A204.1 (cell line): ENCODE data around the gene ESYT1.

Experiments
- FAIRE-seq: peaks from 2 replicates; lab custom pipeline; 2012; peaks lifted over from hg19 to GRCh38; lab: Jason Lieb, UNC

Gene ESYT1, protein sequence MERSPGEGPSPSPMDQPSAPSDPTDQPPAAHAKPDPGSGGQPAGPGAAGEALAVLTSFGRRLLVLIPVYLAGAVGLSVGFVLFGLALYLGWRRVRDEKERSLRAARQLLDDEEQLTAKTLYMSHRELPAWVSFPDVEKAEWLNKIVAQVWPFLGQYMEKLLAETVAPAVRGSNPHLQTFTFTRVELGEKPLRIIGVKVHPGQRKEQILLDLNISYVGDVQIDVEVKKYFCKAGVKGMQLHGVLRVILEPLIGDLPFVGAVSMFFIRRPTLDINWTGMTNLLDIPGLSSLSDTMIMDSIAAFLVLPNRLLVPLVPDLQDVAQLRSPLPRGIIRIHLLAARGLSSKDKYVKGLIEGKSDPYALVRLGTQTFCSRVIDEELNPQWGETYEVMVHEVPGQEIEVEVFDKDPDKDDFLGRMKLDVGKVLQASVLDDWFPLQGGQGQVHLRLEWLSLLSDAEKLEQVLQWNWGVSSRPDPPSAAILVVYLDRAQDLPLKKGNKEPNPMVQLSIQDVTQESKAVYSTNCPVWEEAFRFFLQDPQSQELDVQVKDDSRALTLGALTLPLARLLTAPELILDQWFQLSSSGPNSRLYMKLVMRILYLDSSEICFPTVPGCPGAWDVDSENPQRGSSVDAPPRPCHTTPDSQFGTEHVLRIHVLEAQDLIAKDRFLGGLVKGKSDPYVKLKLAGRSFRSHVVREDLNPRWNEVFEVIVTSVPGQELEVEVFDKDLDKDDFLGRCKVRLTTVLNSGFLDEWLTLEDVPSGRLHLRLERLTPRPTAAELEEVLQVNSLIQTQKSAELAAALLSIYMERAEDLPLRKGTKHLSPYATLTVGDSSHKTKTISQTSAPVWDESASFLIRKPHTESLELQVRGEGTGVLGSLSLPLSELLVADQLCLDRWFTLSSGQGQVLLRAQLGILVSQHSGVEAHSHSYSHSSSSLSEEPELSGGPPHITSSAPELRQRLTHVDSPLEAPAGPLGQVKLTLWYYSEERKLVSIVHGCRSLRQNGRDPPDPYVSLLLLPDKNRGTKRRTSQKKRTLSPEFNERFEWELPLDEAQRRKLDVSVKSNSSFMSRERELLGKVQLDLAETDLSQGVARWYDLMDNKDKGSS

DNA sequence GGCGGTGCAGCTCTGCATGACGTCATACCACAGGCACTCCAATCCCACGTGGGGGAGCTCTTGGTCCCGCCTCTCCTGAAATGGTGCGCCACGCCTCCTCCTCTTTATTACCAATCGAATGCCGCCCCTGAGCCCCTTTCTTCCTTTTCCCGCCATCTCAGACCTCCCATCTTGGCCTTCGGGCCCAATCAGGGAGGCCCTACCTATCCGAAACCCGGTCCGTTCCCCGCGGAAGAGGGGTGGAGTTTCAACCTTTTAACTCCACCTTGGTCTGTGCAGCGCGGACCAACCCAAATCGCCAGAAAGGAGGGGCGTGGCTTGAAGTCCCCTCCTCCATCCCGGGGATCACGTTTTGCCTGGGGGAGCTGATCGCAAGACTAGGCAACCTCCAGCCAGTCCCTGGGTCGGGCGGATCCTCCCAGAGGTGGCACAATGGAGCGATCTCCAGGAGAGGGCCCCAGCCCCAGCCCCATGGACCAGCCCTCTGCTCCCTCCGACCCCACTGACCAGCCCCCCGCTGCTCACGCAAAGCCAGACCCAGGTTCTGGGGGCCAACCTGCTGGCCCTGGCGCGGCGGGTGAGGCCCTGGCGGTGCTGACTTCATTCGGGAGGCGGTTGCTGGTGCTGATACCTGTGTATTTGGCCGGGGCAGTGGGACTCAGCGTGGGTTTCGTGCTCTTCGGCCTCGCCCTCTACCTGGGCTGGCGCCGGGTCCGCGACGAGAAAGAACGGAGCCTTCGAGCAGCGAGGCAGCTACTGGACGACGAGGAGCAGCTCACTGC lies at the start of gene ESYT1:
TSS of gene ESYT1 (plus strand) at position 380 of the 782 bp plus-strand sequence. CDS start at position 433, 53 bp downstream.
- FAIRE-seq, result peak; percentile 99

DNA sequence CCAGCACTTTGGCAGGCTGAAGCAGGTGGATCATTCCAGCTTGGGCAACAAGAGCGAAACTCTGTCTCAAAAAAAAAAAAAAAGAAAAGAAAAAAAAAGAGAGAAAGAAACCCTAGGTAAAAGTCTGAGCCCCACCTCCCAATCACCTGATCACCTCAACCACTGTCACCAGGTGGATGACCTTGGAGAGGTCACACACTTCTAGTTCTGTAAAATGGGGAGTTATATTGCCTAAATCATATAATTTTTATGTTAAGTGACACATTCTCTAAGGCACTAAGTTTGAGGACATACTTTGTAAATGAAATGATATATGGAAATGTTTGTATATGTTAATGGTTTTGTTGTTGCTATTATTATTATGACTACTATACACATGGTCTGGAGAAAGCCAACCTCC lies 49.6 kb upstream of the ESYT1 start:
- no peak for FAIRE-seq

DNA sequence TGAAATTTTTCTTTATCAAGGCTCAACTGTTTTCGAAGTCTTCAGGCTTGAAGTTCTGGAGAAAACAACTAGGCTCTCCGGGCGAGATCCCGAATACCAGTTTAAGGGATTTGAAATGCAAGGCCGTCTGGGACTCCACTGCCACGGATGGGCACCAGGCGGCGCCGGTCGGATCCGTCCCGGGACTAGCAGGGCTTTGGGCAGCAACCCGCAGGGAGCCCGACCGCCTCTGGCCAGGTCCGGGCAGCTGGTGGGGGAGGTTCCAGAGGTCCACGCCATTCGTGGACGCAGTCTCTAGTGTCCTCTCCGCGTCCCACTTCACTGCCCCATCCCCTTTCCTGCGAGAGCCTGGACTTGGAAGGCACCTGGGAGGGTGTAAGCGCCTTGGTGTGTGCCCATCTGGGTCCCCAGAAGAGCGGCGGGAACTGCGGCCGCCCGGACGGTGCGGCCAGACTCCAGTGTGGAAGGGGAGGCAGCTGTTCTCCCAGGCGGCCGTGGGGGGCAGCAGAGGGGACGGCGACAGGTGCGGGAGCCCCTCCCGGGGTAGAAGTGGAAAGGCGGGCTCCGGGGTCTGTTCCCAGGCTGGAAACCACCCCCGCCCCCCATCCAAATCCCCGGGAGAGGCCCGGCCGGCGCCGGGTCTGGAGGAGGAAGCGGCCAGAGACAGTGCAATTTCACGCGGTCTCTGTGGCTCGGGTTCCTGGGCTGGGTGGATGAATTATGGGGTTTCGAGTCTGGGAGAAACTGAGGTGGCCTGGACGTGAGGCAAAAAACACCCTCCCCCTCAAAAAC lies 48.9 kb upstream of the ESYT1 start:
- peak; percentile 35 for FAIRE-seq

DNA sequence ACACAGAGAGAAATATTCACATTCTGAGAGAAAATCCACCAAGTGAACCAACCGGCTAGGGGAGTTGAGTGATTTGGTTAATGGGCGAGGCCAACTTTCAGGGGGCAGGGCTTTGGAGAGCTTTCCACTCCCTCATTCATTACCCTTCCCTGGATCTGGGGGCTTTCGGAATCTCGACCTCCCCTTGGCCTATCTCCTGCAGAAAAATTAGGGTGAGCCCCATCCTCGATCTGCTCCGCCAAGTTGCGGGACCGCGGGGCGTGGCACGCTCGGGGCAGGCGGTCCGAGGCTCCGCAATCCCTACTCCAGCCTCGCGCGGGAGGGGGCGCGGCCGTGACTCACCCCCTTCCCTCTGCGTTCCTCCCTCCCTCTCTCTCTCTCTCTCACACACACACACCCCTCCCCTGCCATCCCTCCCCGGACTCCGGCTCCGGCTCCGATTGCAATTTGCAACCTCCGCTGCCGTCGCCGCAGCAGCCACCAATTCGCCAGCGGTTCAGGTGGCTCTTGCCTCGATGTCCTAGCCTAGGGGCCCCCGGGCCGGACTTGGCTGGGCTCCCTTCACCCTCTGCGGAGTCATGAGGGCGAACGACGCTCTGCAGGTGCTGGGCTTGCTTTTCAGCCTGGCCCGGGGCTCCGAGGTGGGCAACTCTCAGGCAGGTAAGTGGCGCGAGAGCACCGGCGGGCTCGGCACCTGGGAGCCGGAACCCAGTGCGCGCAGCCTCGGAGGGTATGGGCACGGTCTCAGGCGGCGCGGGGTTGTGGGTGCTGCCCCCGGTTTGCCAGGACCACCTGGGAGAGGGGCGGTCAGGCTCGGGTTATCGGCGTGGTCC lies 48.1 kb upstream of the ESYT1 start, which contains the start of gene ERBB3:
TSS of gene ERBB3 (plus strand) at position 443 of the 833 bp plus-strand sequence. CDS start at position 579, 136 bp downstream.
- FAIRE-seq, result no peak

DNA sequence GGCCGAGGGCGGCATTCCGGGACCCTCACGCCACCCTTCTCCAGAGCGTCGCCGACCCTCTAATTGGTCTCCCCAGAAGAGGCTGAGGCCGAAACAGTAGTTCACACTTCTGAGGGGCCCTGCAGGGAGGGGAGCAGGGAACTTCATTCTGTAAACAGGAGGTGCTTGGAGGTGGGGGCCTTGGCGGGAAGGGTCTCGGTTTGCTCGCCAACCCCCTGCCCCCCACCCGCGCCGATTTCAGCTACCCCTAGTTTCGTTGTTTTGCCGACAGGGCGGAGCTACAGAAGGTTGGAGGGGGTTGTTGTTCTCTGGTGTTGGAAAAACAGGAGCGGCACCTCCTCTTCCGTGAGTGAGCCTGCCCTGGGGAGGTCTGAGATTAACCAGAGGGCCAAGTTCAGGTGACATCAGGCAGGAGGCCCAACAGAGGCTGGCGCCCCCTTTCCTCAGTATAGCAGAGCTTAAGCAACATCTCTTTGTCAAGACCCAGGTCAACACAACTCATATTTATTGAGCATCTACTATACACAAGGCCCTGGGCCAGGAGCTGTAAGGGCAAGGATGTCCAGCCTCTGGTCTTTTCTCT lies 47.4 kb upstream of the ESYT1 start:
- no peak for FAIRE-seq

DNA sequence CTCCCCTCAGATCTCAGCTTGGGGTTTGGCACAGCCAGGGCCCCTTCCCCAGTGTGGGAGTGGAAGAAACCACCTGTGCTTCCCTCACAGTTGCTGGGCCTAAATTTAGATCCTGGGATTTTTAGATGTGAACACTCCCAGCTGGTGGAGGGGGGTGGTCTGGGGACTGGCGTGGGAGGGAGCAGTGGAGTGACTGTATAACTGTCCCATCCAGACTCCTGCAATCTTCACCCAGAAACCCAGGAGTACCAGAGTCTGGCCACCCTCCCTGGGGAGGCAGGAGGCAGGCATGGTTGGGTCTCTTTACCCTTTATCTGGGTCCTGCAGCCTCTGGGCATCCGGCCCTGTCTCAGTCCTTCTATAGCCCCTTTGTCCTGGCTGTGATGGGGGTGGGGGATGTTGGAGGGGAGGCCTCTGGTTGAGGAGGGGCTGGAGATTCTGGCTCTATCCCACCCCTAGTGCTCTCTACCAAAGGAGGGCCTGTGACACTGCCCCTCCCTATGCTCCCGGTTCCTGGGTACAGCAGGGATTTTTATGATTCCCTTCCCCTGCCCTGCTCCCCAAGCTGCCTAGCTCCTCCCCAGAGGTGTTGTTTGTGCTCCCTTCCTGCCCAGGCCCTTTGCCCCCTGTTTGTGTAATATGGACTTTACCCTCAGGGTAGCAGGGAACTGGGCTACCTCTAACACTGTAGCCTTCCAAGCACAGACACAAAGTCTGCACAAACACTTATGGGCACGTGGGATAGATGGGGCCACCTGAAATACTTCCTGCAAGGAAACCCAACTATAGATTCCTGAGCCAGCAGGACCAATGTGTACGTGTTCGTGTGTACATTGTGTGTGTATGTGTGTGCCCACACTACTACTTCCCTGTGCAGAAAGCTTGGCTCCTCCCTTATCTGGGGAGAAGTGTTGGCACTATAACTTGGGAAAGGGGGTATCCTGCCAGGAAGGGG lies 46.4 kb upstream of the ESYT1 start:
- no peak for FAIRE-seq

DNA sequence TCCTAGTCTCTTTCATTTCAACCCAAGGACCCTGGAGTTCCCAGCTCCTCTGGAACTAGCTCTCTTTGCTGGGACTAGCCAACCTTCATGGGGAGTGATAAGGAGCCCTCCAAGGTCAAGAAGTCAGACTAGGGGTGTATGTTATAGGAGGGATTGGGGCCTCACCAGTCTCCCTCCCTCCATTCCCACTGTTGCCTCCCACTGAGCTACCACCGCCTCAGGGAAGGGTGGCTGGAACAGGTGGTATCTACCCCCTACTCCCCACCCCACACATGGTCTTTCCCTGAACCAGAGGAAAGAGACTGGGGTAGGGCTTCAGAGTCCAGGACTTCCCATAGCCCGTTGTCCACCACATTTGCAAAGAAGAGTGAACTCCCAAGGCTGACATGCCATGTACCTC lies 45.7 kb upstream of the ESYT1 start:
- no peak for FAIRE-seq

DNA sequence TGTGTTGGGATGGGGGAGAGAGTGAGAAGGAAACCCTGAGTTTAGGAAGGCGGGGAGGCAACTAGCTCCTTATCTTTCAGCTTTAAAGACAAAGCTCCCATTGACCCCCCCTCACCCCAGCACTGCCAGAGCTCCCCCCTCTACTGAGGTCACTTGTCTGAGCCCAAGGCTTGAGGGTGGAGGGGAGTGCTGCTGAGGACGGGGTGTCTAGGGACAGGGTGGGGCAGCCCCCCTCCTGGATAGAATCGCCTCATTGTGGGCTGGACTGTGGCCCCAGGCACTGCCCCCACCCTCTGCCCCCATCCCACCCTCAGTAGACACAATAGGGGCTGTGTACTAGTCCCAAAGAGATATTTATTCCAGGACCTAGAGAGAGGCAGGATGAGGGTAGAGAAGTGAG lies 45.1 kb upstream of the ESYT1 start:
- no peak for FAIRE-seq

DNA sequence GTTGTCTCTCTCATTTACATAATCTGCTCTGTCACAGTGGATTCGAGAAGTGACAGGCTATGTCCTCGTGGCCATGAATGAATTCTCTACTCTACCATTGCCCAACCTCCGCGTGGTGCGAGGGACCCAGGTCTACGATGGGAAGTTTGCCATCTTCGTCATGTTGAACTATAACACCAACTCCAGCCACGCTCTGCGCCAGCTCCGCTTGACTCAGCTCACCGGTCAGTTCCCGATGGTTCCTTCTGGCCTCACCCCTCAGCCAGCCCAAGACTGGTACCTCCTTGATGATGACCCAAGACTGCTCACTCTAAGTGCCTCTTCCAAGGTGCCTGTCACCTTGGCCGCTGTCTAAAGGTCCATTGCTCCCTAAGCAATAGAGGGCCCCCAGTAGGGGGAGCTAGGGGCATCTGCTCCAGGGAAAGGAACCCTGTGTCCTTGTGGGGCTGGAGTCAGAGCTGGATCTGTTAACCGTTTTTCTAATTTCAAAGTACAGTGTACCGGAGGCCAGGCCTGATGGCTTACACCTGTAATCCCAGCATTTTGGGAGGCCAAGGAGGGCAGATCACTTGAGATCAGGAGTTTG lies 43.0 kb upstream of the ESYT1 start:
- FAIRE-seq, result no peak

DNA sequence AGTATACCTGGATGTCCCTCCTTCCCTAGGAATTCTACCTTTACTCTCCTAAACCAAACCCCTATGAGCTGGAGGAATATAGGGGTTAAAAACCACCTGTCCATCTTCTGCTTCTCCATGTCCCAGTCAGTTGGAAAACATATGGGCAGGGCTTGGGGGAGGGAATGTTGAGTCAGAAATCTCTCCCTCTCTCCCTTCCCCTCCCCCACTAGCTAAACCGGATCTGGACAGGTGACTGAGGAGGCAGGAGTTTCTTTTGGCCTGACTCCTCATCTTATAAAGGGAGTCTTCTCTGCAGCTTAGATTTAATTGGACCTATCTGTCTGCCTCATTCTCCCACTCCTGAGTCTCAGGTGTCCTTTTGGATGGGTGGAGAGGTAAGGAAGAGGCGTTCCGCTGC lies 42.0 kb upstream of the ESYT1 start:
- no peak for FAIRE-seq

DNA sequence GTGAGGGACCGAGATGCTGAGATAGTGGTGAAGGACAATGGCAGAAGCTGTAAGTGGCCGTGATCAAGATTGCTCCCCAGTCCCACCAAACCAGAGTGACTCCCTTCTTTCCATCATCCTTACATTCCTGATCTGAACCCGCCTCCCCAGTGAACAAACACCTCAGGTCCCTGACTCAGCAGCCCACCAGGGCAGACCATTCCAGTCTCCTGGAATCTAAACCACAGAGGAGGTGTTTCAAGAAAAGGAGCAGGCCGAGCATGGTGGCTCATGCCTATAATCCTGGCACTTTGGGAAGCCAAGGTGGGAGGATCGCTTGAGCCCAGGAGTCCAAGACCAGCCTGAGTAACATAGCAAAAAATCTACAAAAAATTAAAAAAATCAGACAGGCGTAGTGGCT lies 41.5 kb upstream of the ESYT1 start:
- FAIRE-seq, result no peak

DNA sequence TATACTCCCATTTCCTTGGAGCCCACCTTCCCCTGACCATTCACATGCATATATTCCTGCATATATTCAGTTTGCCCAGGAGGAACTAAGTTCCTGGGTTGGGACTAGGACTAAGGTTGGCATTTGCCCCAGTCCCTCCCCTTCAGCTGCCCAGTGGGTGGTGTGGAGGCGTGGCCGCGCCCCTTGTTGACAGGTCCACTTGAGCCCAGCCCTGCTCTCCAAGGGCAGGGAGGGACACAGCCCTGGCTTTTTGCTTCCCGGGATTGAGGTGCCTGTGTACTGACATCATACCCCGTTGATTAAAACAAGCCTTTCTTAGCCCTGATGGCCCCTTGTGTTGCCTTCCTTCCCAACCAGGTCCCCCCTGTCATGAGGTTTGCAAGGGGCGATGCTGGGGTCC lies 40.8 kb upstream of the ESYT1 start:
- FAIRE-seq, result no peak

DNA sequence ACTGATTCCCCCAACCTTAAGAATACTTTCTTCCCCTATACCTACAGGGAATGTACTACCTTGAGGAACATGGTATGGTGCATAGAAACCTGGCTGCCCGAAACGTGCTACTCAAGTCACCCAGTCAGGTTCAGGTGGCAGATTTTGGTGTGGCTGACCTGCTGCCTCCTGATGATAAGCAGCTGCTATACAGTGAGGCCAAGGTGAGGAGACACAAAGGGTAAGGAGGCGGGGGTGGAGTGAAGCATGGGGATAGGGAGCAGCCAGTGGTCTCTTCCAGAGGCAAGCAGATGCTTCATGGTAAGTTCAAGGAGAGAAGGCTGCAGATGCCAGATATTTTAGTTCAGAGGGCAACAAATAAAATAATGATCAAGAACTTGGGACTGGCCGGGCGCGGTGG lies 30.3 kb upstream of the ESYT1 start:
- FAIRE-seq, result no peak

DNA sequence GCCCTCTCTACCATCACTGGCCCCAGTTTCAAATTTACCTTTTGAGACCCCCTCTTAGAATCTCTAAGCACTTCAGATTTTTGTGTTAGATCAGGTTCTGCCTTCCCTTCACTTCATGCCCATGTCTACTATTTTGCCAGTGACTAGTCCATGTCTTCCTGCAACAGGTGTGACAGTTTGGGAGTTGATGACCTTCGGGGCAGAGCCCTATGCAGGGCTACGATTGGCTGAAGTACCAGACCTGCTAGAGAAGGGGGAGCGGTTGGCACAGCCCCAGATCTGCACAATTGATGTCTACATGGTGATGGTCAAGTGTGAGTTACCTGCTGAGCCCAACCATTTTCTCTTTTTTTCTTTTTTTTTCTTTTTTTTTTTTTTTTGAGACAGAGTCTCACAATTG lies 29.5 kb upstream of the ESYT1 start:
- no peak for FAIRE-seq

DNA sequence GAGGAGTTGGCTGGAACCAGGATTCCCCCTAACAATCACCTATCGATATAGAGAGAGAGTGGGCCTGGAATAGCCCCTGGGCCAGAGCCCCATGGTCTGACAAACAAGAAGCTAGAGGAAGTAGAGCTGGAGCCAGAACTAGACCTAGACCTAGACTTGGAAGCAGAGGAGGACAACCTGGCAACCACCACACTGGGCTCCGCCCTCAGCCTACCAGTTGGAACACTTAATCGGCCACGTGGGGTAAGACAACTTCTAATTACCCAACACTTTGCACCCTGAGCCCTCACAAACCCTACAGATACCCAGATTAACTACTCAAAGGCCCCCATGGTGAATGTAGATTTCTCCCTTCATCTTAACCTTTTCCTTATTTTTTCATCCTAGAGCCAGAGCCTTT lies 28.3 kb upstream of the ESYT1 start:
- no peak for FAIRE-seq

DNA sequence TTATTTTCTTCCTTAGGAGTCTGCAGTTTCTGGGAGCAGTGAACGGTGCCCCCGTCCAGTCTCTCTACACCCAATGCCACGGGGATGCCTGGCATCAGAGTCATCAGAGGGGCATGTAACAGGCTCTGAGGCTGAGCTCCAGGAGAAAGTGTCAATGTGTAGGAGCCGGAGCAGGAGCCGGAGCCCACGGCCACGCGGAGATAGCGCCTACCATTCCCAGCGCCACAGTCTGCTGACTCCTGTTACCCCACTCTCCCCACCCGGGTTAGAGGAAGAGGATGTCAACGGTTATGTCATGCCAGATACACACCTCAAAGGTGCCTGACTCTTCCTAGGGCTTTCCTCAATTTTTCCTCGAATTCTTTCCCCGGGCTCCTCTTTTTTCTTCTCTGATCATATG lies 27.0 kb upstream of the ESYT1 start:
- FAIRE-seq, result no peak

DNA sequence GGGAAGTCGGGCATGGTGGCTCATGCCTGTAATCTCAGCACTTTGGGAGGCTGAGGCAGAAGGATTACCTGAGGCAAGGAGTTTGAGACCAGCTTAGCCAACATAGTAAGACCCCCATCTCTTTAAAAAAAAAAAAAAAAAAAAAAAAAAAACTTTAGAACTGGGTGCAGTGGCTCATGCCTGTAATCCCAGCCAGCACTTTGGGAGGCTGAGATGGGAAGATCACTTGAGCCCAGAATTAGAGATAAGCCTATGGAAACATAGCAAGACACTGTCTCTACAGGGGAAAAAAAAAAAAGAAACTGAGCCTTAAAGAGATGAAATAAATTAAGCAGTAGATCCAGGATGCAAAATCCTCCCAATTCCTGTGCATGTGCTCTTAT lies 25.4 kb upstream of the ESYT1 start:
- FAIRE-seq, result no peak

DNA sequence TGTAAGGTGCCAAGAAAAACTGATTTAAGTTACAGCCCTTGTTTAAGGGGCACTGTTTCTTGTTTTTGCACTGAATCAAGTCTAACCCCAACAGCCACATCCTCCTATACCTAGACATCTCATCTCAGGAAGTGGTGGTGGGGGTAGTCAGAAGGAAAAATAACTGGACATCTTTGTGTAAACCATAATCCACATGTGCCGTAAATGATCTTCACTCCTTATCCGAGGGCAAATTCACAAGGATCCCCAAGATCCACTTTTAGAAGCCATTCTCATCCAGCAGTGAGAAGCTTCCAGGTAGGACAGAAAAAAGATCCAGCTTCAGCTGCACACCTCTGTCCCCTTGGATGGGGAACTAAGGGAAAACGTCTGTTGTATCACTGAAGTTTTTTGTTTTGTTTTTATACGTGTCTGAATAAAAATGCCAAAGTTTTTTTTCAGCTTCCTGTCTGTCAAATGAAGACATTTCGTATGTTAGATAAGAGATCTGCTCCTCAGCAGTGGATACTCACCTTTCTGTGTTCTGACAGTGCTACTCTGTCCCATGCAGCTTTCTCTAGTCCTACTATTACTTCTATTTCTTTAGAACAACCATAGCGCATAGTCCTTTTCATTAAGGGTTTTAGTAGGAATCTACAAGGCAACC lies 24.9 kb upstream of the ESYT1 start:
- FAIRE-seq, result no peak
